ENCODE data around the gene BANP.
A peak's percentile ranks its signal among the peaks of the same experiment; 100 is the strongest.
"Not testable (repeated sequence)": the region's sequence is repeated elsewhere in the genome, so short reads cannot be mapped to it uniquely, and the experiment has no call there.

BANP gene

DNA sequence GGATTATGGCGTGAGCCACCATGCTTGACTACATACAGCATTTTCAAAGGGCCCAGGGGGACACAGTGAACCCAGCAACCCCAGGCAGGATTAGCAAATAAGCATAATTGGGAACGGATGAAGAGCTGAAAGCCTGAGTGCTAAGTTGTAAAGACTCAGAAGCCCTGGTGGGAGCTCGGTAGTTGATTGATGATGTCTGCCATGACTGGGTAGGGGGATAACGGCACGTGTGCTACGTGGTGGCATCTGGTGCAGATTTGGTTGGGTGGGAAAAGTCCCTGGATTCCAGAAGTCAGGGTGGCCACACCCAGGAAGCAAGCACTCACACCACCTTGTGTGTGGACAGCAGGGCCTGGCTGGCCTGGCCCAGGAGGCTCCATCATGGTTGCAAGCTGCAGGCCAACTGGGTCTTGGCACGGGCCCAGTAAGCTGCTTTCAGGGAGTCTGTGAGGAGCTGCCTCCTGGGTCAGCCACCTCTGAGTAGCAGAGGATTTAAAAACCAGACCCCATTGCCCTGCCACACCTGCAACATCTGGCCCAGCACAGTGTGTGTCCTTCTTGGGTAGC is 154.4 kb downstream of the BANP start:
- peak; percentile 76; the same call in 1 of the 2 replicates for TF ChIP-seq ZNF23 (tag by site-specific recombination; IDR thresholded peaks at IDR 0.05; ENCODE audit: borderline replicate concordance)
- H3K27ac ChIP-seq (ENCODE audit: extremely low read depth, low read depth, low read length); POLR2A ChIA-PET; CTCF ChIA-PET; H3K9me3 ChIP-seq (ENCODE audit: control insufficient read depth, insufficient read depth, low read depth, low read length); H3K4me1 ChIP-seq (ENCODE audit: control insufficient read depth, insufficient read depth, low read length); H3K4me3 ChIP-seq (ENCODE audit: low read depth, low read length); H3K36me3 ChIP-seq (ENCODE audit: control insufficient read depth in 2 of 2, insufficient read depth in 1 of 2, low read length in 2 of 2): not testable (repeated sequence)

DNA sequence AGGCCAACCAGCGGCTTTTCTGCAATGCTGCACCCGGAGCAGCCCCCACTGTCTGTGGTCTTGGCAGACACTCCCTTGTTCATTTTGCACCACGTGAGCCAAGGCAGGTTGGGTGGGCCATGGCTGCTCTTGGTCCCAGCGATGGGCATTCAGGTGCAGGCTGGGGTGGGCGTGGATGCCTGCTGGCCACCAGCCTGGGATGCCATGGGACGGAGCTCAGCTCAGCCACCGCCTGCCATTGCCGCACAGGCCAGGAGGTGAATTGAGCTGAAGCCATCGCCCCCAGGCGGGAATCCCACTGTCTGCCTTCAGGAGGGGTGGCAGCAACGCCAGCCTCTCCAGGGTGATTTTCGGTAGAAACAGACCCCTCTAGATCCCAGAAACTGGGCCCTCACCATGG is 155.3 kb downstream of the BANP start:
- H3K9me3 ChIP-seq (ENCODE audit: control insufficient read depth, insufficient read depth, low read depth, low read length); H3K4me1 ChIP-seq (ENCODE audit: control insufficient read depth, insufficient read depth, low read length); POLR2A ChIA-PET; H3K27ac ChIP-seq (ENCODE audit: extremely low read depth, low read depth, low read length); H3K4me3 ChIP-seq (ENCODE audit: low read depth, low read length); H3K36me3 ChIP-seq (ENCODE audit: control insufficient read depth in 2 of 2, insufficient read depth in 1 of 2, low read length in 2 of 2): not testable (repeated sequence)
- CTCF ChIA-PET: interaction anchor here (0.7 kb wide), 1 partner anchor 27 kb away, joined by 3 read pairs; no protein-coding TSS in a partner anchor

GRCh38 chr16:88108762-88109161 is 157.5 kb downstream of the BANP start:
- Histone ChIP-seq H3K4me3 (ENCODE audit: low read depth, low read length) (no peak overlapping the region), H3K27ac (ENCODE audit: extremely low read depth, low read depth, low read length) (no peak overlapping the region), H3K4me1 (ENCODE audit: control insufficient read depth, insufficient read depth, low read length) (no peaks in the 10 kb centered on the region), H3K36me3 (ENCODE audit: control insufficient read depth in 2 of 2, insufficient read depth in 1 of 2, low read length in 2 of 2) (no peaks in the 10 kb centered on the region), H3K9me3 (ENCODE audit: control insufficient read depth, insufficient read depth, low read depth, low read length) (no peaks in the 10 kb centered on the region)
- TF ChIP-seq ZNF621 (tag by site-specific recombination; IDR thresholded peaks at IDR 0.05): no peak
- TF ChIP-seq ZNF324 (tag by site-specific recombination; IDR thresholded peaks at IDR 0.05): no peak
- TF ChIP-seq ZNF292 (tag by site-specific recombination; IDR thresholded peaks at IDR 0.05; ENCODE audit: borderline replicate concordance, low read depth): no peak
- TF ChIP-seq ZNF169 (tag by site-specific recombination; IDR thresholded peaks at IDR 0.05): no peak
- no peak for TF ChIP-seq ZNF510 (tag by site-specific recombination; IDR thresholded peaks at IDR 0.05; ENCODE audit: insufficient replicate concordance)
- no peak for TF ChIP-seq ZNF140 (tag by site-specific recombination; IDR thresholded peaks at IDR 0.05)
- no peak for TF ChIP-seq ZNF555 (tag by site-specific recombination; conservative IDR thresholded peaks at IDR 0.05)
- no peak for TF ChIP-seq ZFHX2 (tag by site-specific recombination; conservative IDR thresholded peaks at IDR 0.05)
- TF ChIP-seq ZNF610 (tag by site-specific recombination; IDR thresholded peaks at IDR 0.05; ENCODE audit: borderline replicate concordance): no peak
- TF ChIP-seq ZNF670 (tag by site-specific recombination; IDR thresholded peaks at IDR 0.05; ENCODE audit: low read depth): no peak
- no peak for TF ChIP-seq ZSCAN16 (tag by site-specific recombination; IDR thresholded peaks at IDR 0.05)
- no peak for TF ChIP-seq ZNF37A (tag by site-specific recombination; IDR thresholded peaks at IDR 0.05)
- TF ChIP-seq ZBTB1 (tag by site-specific recombination; IDR thresholded peaks at IDR 0.05): no peak
- no peak for TF ChIP-seq ZFP41 (tag by site-specific recombination; IDR thresholded peaks at IDR 0.05; ENCODE audit: borderline replicate concordance)
- TF ChIP-seq ZNF600 (tag by site-specific recombination; IDR thresholded peaks at IDR 0.05): no peak
- TF ChIP-seq, protein P1, sequence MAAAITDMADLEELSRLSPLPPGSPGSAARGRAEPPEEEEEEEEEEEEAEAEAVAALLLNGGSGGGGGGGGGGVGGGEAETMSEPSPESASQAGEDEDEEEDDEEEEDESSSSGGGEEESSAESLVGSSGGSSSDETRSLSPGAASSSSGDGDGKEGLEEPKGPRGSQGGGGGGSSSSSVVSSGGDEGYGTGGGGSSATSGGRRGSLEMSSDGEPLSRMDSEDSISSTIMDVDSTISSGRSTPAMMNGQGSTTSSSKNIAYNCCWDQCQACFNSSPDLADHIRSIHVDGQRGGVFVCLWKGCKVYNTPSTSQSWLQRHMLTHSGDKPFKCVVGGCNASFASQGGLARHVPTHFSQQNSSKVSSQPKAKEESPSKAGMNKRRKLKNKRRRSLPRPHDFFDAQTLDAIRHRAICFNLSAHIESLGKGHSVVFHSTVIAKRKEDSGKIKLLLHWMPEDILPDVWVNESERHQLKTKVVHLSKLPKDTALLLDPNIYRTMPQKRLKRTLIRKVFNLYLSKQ (tag by site-specific recombination; IDR thresholded peaks at IDR 0.05; ENCODE audit: borderline replicate concordance): no peak
- ChIA-PET CTCF (no interaction called here), POLR2A (no interaction called here)
